Hepatocyte (in vitro differentiated cells): ENCODE data around the gene H6PD.

Experiments used
- CTCF ChIP-seq: fragments of 200-600 bp; sonication (generic); IDR thresholded peaks from 2 replicates; pipeline ENCODE4 v1.5.1; 2016; ENCODE audit warnings: antibody characterized with exemption, mild to moderate bottlenecking; ENCODE audit not compliant: poor library complexity
- EZH2 ChIP-seq: fragments of 200-600 bp; sonication (generic); IDR thresholded peaks from 2 replicates; pipeline ENCODE4 v1.6.1; 2016; ENCODE audit warnings: antibody characterized with exemption, mild to moderate bottlenecking, borderline replicate concordance
- EZH2phosphoT487 ChIP-seq: fragments of 200-600 bp; sonication (generic); IDR thresholded peaks from one replicate; pipeline ENCODE4 v1.6.1; 2018; ENCODE audit warnings: antibody characterized with exemption, mild to moderate bottlenecking, low read depth, moderate library complexity; ENCODE audit not compliant: unreplicated experiment, severe bottlenecking

- TF ChIP-seq CTCF, result no peak
- TF ChIP-seq EZH2, result no peak
- TF ChIP-seq EZH2phosphoT487, result no peak
Measured at GRCh38 chr1:9305216-9305615, 70.6 kb downstream of the H6PD start.
